Right lobe of liver (tissue), 4 donors: ENCODE data around the gene OTOP3.

Experiments
- CTCF ChIP-seq, 4 donors: fragments of 200-600 bp in 3 of 4; fragments of 450-650 bp in 1 of 4; IDR thresholded peaks; one replicate each; pipeline versions ENCODE4 v1.5.1 to v1.8.0; 2016 to 2022; ENCODE audit warnings: antibody characterized with exemption in 4 of 4, mild to moderate bottlenecking in 2 of 4
- POLR2A ChIP-seq: fragments of 450-650 bp; IDR thresholded peaks from one replicate; pipeline ENCODE4 v1.6.1; 2017; ENCODE audit warnings: antibody characterized with exemption, mild to moderate bottlenecking
- donor health status: DM: no; HTN: no; CAD: no.
- donor health status: DM: no; HTN: no; CAD: no.
- donor health status: DM: no; HTN: yes; CAD: no.

- TF ChIP-seq CTCF (IDR thresholded peaks at IDR 0.05) (no peak), POLR2A (no peak)
Measured at GRCh38 chr17:74888469-74888868, 47.2 kb upstream of the OTOP3 start.
